Fibroblast of lung (primary cell): ENCODE data around the gene TK1. TPM values are rescaled to one million over a fixed set of nuclear protein-coding genes. Genes with fewer than 3 reads are reported as not detected.
A peak's percentile ranks its signal among the peaks of the same experiment; 100 is the strongest.

Experiments
- DNase-seq, 2 donors: peaks; one replicate each; pipeline versions ENCODE4 v3.0.0 to v3.0.0-alpha.2; 2010; ENCODE audit warnings: low read depth in 2 of 2
- H2AFZ ChIP-seq: 2 replicates; pipeline ENCODE4 v1.5.1; 2012; ENCODE audit warnings: low read length, control low read depth, inconsistent platforms
- H3K27ac ChIP-seq: 2 replicates; pipeline ENCODE4 v1.5.1; 2011; ENCODE audit warnings: low read length, control low read depth; ENCODE audit not compliant: insufficient read depth
- H3K27me3 ChIP-seq: 2 replicates; pipeline ENCODE4 v1.5.1; 2011; ENCODE audit warnings: mild to moderate bottlenecking, low read length; ENCODE audit not compliant: control insufficient read depth, insufficient read depth
- H3K36me3 ChIP-seq: 2 replicates; pipeline ENCODE4 v1.5.1; 2011; ENCODE audit warnings: low read length; ENCODE audit not compliant: control insufficient read depth, insufficient read depth
- H3K4me1 ChIP-seq: 2 replicates; pipeline ENCODE4 v1.5.1; 2011; ENCODE audit warnings: low read length; ENCODE audit not compliant: control insufficient read depth, insufficient read depth; ENCODE audit errors: extremely low read depth
- H3K4me2 ChIP-seq: 2 replicates; pipeline ENCODE4 v1.5.1; 2011; ENCODE audit warnings: low read length, control low read depth; ENCODE audit not compliant: insufficient read depth; ENCODE audit errors: extremely low read depth
- H3K4me3 ChIP-seq, 4 experiments: fragments of 200-600 bp in 1 of 4; sonication (generic) in 1 of 4; replicated peaks in 1 of 4; 2 replicates each; pipeline ENCODE4 v1.5.1; 2011 to 2016; ENCODE audit warnings: low read length in 4 of 4, low read depth in 3 of 4, mild to moderate bottlenecking in 3 of 4, control low read depth in 2 of 4, inconsistent platforms in 1 of 4, mixed read lengths in 1 of 4; ENCODE audit not compliant: insufficient read depth in 1 of 4; ENCODE audit errors: control extremely low read depth in 1 of 4
- H3K79me2 ChIP-seq: 2 replicates; pipeline ENCODE4 v1.5.1; 2012; ENCODE audit warnings: mild to moderate bottlenecking, low read length, inconsistent platforms; ENCODE audit not compliant: control insufficient read depth, insufficient read depth
- H3K9ac ChIP-seq: 2 replicates; pipeline ENCODE4 v1.5.1; 2011; ENCODE audit warnings: mild to moderate bottlenecking, low read length, control low read depth; ENCODE audit not compliant: insufficient read depth
- H3K9me3 ChIP-seq: 2 replicates; pipeline ENCODE4 v1.5.1; 2012; ENCODE audit warnings: low read depth, low read length; ENCODE audit not compliant: control insufficient read depth, insufficient read depth
- H4K20me1 ChIP-seq: 2 replicates; pipeline ENCODE4 v1.5.1; 2011; ENCODE audit warnings: low read length; ENCODE audit not compliant: control insufficient read depth, insufficient read depth; ENCODE audit errors: extremely low read depth
- CTCF ChIP-seq, 2 donors: IDR thresholded peaks in 1 of 2; conservative IDR thresholded peaks in 1 of 2; 1 replicate in 1 of 2; 2 replicates in 1 of 2; pipeline ENCODE4 v1.5.1; 2011 to 2012; ENCODE audit warnings: low read length in 2 of 2, control low read depth in 1 of 2, inconsistent platforms in 1 of 2, low read depth in 1 of 2, mild to moderate bottlenecking in 1 of 2
- EZH2 ChIP-seq: IDR thresholded peaks from 2 replicates; pipeline ENCODE4 v1.5.1; 2012; ENCODE audit warnings: low read length, control low read depth, mild to moderate bottlenecking; ENCODE audit errors: missing control alignments
- polyA plus RNA-seq, 2 donors: library from polyadenylated mRNA; depleted of rRNA in 1 of 2; stranded (reverse) in 1 of 2; unstranded in 1 of 2; fragments of >200 nt; gene quantifications; 2 replicates each; pipeline ENCODE4 v1.2.1, GENCODE V29; 2011 to 2012; ENCODE audit warnings: missing spikeins in 1 of 2
- total RNA-seq: library from RNA; depleted of rRNA; stranded (reverse); fragments of >200 nt; gene quantifications from 2 replicates; pipeline ENCODE4 v1.2.1, GENCODE V29; 2014

Gene TK1
- total and polyA plus RNA-seq, 2 donors (not counting 1 experiment from before 2014, with no cell fraction given): 40.6 to 69.2 TPM

DNA sequence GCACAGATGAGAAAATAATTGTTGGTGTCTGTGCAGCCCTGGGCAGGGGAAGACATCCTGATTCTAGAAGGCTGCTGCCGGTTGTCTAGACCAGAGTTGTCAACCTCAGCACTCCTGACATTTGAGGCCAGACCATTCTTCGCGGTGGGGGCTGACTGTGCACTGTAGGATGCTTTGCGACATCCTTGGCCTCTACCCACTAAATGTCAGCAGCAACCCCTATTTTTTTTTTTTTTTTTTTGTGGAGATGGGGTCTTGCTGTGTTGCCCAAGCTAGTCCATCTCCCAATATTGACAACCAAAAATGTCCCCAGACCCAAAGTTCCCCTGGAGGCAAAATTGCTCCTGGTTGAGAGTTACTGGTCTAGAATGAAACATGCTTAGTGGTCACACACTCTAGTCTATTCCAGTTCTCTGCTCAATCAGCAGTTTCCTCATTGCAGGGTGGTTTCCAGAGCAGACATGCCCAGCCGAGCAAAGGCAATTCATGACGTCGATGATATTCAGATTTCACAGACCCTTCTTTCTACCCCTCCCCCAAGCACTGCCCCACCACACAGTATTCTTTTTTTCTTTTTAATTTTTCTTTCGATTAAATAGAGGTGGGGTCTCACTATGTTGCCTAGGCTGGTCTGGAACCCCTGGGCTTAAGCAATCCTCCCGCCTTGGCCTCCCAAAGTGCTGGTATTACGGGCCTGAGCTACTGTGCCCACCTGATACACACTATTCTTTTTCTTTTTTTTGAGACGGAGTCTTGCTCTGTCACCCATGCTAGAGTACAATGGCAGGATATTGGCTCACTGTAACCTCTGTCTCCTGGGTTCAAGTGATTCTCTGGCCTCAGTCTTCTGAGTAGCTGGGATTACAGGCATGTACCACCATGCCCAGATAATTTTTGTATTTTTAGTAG lies 31.7 kb downstream of the TK1 start:
- Histone ChIP-seq H3K4me2 (no peak overlapping the region), H3K9me3 (no peaks in the 10 kb centered on the region), H3K4me3 (no peak overlapping the region), H3K27ac (no peak overlapping the region), H3K4me1 (no peaks in the 10 kb centered on the region), H3K27me3 (no peaks in the 10 kb centered on the region), H3K79me2 (no peaks in the 10 kb centered on the region), H4K20me1 (no peaks in the 10 kb centered on the region), H3K36me3 (no peaks in the 10 kb centered on the region), H3K9ac (no peak overlapping the region), H2AFZ (no peak overlapping the region)
- TF ChIP-seq EZH2: no peak
- no peak for TF ChIP-seq CTCF (conservative IDR thresholded peaks at IDR 0.05 in 1 of 2, IDR thresholded peaks at IDR 0.05 in 1 of 2; ENCODE audit: low read depth in 1 of 2, low read length in 2 of 2)
- DNase-seq: peak in 1 of 2 donors; percentile 15

DNA sequence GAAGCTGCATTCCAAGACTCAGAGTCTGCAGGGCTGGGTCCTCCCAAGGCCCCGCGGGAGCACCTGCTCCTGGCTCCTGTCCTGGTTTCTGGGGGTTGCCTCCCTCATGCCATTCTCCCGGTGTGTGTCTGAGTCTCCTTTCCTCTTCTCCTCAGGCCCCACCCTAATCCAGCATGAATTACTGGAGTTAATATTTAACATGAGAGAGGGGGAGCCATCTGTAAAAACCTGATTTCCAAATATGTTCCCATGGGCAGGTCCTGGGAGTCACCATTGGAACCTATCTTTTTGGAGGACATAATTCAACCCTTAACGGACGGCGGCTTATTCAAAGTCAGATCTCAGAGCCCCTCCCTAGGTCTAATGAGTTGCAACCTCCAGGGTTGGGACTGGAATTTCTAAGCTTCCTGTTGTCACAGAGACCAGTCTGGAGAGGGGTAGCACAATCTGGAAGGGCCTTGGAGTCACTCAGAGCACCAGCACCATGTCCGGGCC lies 35.3 kb downstream of the TK1 start:
- TF ChIP-seq CTCF (conservative IDR thresholded peaks at IDR 0.05 in 1 of 2, IDR thresholded peaks at IDR 0.05 in 1 of 2; ENCODE audit: low read depth in 1 of 2, low read length in 2 of 2): no peak
- TF ChIP-seq EZH2: no peak
- DNase-seq: no peak
- Histone ChIP-seq H3K4me2 (no peak overlapping the region), H3K27ac (no peak overlapping the region), H3K9ac (no peak overlapping the region), H2AFZ (no peak overlapping the region), H3K4me1 (no peaks in the 10 kb centered on the region), H3K36me3 (no peaks in the 10 kb centered on the region), H4K20me1 (no peaks in the 10 kb centered on the region), H3K4me3 (no peak overlapping the region), H3K27me3 (no peaks in the 10 kb centered on the region), H3K9me3 (no peaks in the 10 kb centered on the region), H3K79me2 (no peaks in the 10 kb centered on the region)

GRCh38 chr17:78148286-78149016 lies 38.4 kb downstream of the TK1 start:
- no peak overlapping the region for H3K4me3 ChIP-seq
- TF ChIP-seq CTCF (conservative IDR thresholded peaks at IDR 0.05 in 1 of 2, IDR thresholded peaks at IDR 0.05 in 1 of 2; ENCODE audit: low read depth in 1 of 2, low read length in 2 of 2) (no peak), EZH2 (no peak)
- H3K4me2 ChIP-seq: no peak overlapping the region
- H3K9me3 ChIP-seq: no peaks in the 10 kb centered on the region
- DNase-seq: no peak
- H4K20me1 ChIP-seq: no peaks in the 10 kb centered on the region
- H3K9ac ChIP-seq: no peak overlapping the region
- H3K36me3 ChIP-seq: no peaks in the 10 kb centered on the region
- no peak overlapping the region for H2AFZ ChIP-seq
- H3K79me2 ChIP-seq: no peaks in the 10 kb centered on the region
- H3K27ac ChIP-seq: no peak overlapping the region
- no peaks in the 10 kb centered on the region for H3K27me3 ChIP-seq
- H3K4me1 ChIP-seq: peaks cover 19% of the 10 kb centered on the region
